ENCODE results near the gene CD84.

The CD84 gene, protein sequence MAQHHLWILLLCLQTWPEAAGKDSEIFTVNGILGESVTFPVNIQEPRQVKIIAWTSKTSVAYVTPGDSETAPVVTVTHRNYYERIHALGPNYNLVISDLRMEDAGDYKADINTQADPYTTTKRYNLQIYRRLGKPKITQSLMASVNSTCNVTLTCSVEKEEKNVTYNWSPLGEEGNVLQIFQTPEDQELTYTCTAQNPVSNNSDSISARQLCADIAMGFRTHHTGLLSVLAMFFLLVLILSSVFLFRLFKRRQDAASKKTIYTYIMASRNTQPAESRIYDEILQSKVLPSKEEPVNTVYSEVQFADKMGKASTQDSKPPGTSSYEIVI

DNA sequence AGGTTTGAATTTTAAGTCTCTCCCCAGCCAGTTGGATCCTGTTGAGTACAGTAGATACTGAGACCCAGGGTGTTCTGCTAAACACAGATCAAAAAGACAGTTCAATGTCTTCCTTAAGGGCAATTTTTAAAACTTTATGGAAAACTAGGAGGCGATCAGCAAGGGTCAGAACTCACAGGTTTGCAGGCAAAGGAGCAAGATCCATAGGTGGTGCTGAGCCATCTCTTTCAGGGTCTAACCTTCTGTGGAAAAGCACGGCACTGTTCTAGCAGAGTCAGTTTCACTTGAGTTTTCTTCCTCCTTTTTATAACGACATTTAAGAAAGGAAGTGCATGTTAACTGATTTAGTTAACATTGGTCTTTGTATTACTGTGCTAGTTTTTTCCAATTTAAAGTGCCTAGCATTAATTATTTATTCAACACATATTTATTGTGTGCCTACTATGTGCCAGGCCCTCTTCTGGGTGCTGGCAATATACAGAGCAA is at the start of gene CD84:
CD84 (minus strand) TSS at position 281 of the 486 bp plus-strand sequence; CDS start at position 222, 59 bp downstream.
- TF ChIP-seq, protein P1, sequence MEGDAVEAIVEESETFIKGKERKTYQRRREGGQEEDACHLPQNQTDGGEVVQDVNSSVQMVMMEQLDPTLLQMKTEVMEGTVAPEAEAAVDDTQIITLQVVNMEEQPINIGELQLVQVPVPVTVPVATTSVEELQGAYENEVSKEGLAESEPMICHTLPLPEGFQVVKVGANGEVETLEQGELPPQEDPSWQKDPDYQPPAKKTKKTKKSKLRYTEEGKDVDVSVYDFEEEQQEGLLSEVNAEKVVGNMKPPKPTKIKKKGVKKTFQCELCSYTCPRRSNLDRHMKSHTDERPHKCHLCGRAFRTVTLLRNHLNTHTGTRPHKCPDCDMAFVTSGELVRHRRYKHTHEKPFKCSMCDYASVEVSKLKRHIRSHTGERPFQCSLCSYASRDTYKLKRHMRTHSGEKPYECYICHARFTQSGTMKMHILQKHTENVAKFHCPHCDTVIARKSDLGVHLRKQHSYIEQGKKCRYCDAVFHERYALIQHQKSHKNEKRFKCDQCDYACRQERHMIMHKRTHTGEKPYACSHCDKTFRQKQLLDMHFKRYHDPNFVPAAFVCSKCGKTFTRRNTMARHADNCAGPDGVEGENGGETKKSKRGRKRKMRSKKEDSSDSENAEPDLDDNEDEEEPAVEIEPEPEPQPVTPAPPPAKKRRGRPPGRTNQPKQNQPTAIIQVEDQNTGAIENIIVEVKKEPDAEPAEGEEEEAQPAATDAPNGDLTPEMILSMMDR (IDR thresholded peaks at IDR 0.05) = no peak

DNA sequence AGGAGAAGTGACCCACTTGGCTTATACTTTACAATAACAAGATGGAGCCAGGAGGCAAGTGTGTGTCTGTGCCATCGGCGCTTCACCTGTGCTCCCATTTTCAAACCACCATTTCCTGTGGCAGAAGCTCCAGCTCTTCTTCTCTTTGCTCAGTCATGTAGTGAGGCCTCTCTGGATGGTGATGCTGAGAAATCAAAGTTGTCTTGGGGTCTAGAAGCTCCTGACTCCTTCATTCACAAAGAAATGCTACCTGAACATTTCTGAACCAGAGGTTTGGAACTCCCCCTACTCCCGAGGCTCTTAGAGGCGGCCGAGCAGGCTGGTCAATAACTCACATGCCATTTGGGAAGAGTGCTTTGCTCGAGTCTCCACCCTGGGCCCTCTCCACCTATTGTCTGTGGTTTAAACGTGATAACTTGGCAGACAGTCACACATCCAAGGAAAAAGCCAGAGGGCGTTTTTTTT is 49.5 kb upstream of the CD84 start:
- TF ChIP-seq, protein P1 (IDR thresholded peaks at IDR 0.05) = no peak

DNA sequence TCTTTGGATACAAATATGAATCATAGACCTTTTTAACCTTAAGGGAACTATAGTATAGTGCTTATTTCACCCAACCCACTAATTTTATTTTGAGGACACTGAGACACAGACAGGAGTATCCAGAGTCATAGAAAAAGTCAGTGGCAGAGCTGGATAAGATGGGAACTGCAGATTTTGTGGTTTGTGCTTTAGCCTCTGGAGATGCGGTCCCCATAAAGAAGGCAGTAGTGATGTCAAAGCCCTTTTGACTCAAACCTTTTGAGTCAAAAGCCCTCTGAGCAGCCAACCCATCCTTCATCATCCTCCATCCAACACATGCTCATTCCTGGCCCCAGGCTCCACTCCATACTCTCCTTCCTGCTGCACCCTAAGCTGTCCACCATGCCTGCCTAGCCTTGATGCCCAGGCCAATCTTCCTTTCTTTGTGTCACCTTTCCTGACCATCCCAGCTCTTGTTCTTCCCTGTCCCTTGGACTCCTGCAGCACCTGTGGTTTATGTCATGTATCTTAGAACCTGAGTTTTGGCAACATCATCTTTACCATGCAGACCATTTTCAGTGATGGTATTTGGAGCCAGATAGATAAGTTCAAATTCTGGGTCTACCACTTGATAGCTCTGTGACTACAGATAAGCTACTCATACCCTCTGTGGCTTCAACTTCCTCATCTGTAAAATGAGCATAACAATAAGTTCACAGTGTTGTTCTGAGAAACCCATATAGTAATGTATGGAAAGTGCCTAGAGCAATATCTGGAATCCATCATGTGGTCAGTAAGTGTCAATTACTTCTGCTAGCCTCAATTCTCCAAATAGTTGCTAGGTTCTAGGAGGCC is 47.4 kb upstream of the CD84 start:
- TF ChIP-seq, protein P1 (IDR thresholded peaks at IDR 0.05) = no peak

DNA sequence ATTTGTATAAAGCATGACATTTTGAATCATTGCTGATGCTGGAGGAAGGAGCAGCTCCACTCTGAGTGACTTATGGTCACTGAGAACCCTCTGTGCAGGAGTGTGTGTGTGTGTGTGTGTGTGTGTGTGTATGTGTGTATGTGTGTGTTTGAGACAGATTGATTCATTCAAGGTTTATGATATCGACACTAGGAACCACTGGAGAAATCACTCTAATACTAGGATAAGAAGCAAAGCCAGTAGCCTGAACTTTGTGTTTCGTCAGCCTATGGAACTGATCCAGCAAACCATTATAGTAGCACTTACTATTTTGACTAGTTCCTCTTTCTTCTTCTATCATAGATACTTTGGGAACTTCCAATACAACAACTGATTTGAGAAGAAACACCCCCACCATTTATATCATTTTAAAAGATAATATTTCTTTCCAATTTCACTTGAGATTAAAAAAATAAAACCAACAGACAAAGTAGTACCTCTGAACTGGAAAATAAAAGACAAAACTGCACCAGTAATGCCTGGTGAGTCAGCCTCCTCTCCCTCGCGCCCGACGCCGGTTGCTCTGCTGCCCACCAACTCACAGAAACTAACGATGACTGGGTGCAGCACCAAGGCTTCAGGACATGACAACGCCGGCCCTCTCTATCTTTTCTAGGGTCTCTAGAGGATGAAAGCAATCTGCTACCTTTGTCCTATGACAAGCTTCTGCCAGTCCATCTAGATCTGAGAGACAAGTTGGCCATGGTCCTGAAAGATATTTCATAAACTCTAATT is 46.6 kb upstream of the CD84 start:
- TF ChIP-seq, protein P1 (IDR thresholded peaks at IDR 0.05) = no peak

DNA sequence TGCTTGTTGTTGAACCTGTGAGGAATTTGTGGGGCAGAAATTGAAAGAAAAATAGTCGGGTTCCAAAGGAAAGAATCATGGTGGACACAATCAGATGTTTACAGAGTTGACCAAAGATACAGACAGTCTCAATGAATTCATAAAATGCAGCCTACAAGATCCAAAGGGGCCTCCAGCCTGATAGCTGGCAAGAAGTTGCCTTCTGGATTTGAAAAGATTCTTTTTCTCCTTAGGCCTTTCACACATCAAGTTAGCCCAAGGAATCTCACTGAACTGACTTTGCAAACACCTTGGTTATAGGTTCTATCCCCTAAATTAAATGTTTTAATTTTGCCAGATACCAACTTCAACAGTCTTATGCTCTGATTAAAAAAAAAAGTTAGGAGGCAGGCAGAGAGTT is 46.0 kb upstream of the CD84 start:
- TF ChIP-seq, protein P1 (IDR thresholded peaks at IDR 0.05) = no peak

DNA sequence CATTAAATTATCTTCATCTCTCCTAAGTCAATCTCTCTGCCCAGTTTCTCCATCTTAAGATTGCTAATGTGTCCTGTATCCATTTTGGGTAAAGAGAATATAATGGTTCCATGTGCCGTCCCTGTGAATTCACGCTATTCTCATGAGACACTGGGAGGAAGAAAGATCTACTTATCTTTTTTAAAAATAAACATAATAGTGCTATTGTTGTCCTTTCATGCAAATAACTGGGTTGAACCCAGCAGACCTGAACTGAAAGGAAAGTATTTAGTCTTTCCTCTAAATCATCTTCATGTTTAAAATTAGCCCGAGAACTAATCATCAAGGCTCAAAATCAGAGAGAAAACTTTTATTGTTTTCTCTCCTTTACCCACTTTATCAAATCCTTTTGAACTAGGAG is 45.2 kb upstream of the CD84 start:
- TF ChIP-seq, protein P1 (IDR thresholded peaks at IDR 0.05) = no peak

DNA sequence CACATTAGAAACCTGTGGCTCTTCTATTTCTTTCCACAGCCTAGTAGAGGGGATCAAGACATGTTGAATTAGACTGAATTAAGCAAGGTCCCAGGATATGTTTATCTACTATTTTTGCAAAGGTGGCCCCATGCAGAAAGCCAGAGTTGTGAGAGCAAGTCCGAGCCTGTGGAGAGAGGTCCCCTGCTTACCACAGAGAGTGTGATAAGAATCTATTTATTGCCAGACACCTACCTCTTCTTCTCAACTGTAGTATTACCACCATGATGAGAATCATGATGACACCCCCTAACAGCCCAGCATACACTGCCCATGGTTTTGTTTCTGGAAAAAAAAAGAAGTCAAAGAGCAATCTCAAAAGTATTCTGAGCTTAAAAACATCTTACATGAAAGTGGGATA is 44.6 kb upstream of the CD84 start:
- TF ChIP-seq, protein P1 (IDR thresholded peaks at IDR 0.05) = no peak
